Left hindlimb (tissue), 1 donor: Measurements from ENCODE around the gene KLF13.

Experiments used
- DNase-seq: peaks from one replicate; pipeline ENCODE4 v3.0.0-alpha.2; 2018

The KLF13 gene

GRCh38 chr15:31387092-31387478 lies 60.5 kb downstream of the KLF13 start:
- no peak for DNase-seq

DNA sequence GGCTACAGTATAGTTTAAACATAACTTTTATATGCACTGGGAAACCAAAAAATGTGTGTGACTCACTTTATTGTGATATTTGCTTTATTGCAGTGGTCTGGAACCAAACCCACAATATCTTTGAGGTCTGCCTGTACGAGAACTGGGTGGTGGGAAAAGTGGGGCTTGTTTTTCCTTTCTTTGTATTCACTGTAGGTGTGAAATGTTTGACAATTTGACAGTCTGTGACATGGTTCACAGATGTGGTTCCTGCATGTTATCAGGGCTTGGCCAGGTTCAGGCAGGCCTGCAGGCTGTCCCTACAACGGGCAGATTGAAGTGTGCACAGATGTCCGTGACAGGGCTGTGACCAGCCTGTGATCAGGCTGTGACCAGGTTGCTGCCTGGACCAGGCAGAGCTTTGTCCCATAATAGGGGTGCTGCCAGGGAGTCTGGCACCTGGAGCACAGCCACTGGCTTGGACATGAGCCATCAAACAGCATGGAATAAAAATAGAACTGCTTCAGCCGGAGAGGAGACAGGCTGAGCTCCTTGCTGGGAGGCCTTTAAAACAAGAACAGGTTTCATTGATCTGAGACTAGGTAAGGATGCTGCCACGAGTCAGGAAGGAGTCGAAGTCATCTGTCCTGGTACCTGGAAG lies 61.0 kb downstream of the KLF13 start:
- DNase-seq, result no peak

- no peak for DNase-seq
Observed at GRCh38 chr15:31389576-31389975, 62.9 kb downstream of the KLF13 start.

- DNase-seq, result no peak
Observed at GRCh38 chr15:31390029-31390428, 63.4 kb downstream of the KLF13 start.

GRCh38 chr15:31390777-31391486 lies 64.3 kb downstream of the KLF13 start:
- no peak for DNase-seq

DNA sequence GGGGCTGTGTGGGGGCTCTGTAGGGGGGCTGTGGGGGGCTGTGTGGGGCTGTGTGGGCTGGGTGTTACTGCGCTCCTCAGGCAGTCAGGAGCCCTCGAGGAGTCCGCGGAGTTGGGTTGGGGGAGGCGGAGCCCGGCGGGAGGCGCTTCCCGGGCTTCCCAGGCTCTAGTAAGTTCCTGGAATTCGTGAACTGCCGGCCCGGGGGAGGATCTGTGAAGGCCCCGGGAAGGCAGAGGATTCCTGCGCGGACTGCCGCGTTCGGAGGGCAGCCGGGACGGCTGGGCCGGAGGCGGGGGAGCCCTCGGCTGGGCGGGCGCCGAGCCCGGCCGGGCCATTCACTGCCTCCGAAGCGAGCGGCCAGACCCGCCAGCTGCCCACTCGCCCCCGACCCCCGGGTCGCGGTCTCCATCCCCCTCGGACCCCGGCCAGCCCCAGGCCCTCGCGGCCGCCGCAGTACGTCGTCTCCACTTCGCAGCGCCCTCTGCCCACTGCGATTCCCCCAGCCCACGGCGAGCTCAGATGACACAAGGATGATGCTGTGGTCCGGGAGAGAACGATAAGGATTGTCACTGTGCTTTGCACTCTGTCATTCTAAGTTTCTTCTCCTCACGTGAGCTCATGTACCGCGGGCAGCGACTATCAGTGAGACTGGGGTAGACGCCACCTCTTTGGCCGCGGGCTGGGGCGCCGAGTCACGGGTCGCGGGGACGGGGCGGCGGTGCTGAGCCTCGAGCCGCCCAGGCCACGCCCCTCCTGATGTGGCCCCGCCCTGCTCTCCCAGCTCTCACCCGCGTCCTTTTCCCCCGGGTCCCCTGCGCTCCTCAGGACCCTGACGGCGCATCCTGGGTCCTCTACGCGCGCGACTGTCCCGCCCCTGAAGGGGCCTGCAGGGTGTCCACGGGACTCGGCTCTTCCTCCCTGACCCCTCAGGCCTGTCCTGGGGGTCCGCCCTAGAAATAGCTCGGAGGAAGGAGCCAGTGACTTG lies 65.3 kb downstream of the KLF13 start:
- peak; percentile 86 for DNase-seq

- no peak for DNase-seq
Observed at GRCh38 chr15:31392761-31393401, 66.2 kb downstream of the KLF13 start.

DNA sequence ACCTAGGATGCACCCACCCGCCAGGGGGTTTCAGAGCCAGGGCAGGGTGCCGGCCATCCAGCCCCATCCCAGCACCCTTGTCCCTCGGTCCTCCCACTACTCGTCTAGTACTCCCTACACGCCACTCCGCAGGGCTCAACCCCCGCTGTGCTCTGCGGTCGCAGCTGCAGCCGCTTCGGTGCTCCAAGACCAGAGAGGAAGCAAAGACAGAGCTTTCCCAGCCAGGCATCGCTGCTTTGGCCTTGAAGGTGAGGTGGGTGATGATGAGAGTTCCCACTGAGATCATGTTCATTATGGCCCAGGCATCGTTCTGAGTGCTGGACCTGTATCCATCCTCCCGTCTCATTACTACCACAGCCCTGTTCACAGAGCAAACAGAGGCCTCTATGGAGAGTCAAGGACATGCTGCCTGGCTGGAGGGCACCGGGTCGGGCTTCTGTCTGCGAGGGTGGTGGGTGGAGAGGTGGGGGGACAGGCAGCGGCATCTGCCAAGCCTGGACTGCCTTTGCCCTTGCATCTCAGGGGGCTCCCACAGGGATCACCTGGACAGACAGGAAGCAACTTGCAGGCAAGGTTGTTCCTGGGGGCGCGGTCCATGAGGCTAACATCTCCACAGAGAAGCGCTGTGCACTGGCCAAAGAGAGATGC lies 66.9 kb downstream of the KLF13 start:
- DNase-seq, result no peak

GRCh38 chr15:31396881-31397560 lies 70.4 kb downstream of the KLF13 start:
- peak; percentile 84 for DNase-seq

- DNase-seq, result no peak
Observed at GRCh38 chr15:31397851-31398661, 71.4 kb downstream of the KLF13 start.

- DNase-seq, result no peak
Observed at GRCh38 chr15:31398677-31399301, 72.2 kb downstream of the KLF13 start.

GRCh38 chr15:31399544-31400171 lies 73.0 kb downstream of the KLF13 start:
- no peak for DNase-seq

DNA sequence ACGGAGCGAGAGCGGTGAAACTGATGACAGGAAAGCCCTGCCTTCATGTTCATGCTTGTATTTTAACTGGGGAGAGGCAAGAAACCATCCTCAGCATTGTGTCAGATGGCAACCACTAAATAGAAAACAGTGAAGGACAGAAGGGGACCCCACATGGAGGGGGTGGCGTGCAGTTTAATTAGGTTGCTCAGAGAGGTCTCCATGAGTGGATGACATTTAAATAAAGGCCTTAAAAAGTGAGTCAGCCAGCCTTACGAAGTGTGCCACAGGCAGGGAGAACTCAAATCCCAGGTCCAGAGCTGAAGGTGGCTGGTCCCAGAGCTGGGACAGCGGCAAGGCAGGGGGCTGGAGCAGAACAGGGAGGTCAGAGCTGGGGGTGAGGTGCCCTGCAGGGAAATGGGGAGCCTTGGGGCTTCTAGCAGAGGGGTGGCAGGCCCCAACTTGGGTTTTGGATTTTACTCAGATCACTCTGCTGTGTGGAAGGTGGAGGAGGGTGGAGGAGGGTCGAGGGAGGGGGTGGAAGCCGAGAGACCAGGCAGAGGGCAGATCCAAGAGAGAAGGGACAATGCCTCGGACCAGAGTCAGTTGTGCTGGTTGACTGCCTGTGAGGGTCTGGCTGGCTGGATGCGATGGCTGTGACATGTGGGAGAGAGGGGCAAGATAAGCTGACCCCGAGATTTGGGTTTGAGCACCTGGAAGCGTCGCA lies 73.7 kb downstream of the KLF13 start:
- no peak for DNase-seq

DNA sequence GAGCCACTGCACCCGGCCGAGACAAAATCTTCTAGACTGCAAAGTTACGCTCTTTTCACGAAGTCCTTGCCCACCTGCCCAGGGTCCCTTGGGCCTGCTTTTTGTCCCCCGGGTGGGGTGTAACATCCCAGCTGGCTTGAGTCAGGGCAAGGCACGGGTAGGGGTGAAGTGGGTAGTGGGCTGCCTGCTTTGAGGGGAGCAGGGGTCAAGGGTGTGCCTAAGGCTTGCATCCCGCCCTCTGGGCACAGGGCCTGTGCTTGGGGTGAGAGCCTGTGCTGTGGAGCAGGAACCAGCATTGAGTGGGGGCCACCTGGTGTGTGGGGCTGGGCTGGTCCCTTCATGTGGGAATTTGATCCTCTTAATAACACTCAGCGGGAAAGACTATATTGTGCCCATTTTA lies 74.6 kb downstream of the KLF13 start:
- no peak for DNase-seq

DNA sequence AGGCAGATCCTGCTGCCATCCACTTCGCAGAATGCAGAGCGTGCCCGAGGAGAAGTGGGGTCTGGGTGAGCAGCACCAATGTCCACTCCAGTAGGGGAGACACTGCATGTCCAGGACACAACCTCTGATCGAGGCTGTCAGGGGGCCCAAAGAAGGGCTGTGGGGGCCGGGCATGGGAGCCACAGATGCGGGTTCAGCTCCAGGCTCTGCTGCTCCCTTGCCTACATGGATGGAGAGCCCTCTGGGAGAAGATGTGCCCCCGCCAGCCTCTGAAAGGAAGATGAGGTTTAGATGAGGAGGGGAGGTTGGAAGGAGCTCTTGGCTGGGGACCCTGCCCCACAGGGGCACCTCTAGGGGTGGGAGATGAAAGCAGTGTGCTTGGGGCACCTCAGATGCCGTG lies 75.4 kb downstream of the KLF13 start:
- no peak for DNase-seq

DNA sequence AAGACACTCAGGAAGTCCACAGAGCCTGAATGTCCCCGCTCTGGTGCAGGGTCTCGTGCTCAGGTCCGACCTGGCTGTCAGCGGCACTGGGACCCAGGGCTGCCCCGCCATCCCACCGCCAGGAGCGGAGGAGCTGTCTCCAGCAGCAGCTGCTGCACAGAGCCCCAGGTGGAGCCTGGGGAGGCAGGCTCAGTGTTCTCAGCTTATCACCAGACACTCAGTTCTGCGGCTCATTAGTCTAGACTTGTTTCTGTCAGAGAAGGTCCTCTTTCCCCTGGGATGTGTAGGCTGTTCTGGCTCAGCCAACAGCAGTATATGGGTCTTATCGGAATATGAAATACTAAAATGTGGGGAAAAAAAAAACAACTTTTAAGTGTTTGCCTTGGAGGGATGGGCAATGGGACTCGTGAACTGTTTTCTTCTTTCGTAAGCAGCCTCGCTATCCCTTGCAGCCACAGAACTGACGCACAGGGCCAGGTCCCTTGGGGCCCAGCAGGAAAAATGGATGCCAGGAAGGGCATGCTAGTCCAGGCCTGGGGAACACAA lies 75.9 kb downstream of the KLF13 start:
- no peak for DNase-seq

- no peak for DNase-seq
Observed at GRCh38 chr15:31403096-31403495, 76.5 kb downstream of the KLF13 start.

- no peak for DNase-seq
Observed at GRCh38 chr15:31403606-31404005, 77.0 kb downstream of the KLF13 start.

GRCh38 chr15:31404345-31404744 lies 77.7 kb downstream of the KLF13 start:
- DNase-seq, result no peak
